Measurements from ENCODE around the gene PDE4D. TPM values are rescaled to one million over a fixed set of nuclear protein-coding genes. Genes with fewer than 3 reads are reported as not detected.

PDE4D gene
- total RNA-seq, 1 experiment from 2014 or later = 2.4 TPM

DNA sequence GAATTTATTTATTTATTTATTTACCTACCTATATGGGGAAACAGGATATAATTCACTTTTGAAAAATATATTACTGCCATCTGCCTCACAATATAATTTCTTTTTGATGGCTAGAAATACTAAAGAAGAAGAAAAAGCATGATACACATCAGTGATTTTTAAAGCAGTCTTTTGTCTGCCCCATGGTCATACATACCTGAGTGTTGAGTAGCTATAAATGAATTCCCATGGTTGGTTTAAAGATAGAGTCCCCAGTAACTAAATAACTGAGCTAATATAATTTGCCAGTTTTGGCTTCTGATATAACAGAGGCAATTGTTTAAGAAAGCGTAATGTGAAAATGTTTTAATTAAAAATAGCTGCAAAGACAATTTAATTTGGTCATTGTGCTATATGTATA is 447.8 kb downstream of the PDE4D start:
- H3K27me3 ChIP-seq (ENCODE audit: control insufficient read depth, insufficient read depth, low read length) = no peaks in the 10 kb centered on the region
- ATAC-seq = no peak
- H3K4me3 ChIP-seq (ENCODE audit: low read depth in 2 of 2, low read length in 2 of 2) = no peak overlapping the region
- CTCF ChIA-PET = no interaction called here
- BruUV-seq (replicated peaks) = no TSS peak
- no peaks in the 10 kb centered on the region for H3K9me3 ChIP-seq (ENCODE audit: control insufficient read depth, insufficient read depth, low read depth, low read length)
- POLR2A ChIA-PET = no interaction called here
- no peaks in the 10 kb centered on the region for H3K4me1 ChIP-seq (ENCODE audit: control insufficient read depth, insufficient read depth, low read length)
- TF ChIP-seq, protein P1, sequence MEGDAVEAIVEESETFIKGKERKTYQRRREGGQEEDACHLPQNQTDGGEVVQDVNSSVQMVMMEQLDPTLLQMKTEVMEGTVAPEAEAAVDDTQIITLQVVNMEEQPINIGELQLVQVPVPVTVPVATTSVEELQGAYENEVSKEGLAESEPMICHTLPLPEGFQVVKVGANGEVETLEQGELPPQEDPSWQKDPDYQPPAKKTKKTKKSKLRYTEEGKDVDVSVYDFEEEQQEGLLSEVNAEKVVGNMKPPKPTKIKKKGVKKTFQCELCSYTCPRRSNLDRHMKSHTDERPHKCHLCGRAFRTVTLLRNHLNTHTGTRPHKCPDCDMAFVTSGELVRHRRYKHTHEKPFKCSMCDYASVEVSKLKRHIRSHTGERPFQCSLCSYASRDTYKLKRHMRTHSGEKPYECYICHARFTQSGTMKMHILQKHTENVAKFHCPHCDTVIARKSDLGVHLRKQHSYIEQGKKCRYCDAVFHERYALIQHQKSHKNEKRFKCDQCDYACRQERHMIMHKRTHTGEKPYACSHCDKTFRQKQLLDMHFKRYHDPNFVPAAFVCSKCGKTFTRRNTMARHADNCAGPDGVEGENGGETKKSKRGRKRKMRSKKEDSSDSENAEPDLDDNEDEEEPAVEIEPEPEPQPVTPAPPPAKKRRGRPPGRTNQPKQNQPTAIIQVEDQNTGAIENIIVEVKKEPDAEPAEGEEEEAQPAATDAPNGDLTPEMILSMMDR (IDR thresholded peaks at IDR 0.05) = no peak
- no peak for TF ChIP-seq SIN3A (IDR thresholded peaks at IDR 0.05; ENCODE audit: borderline replicate concordance, insufficient read depth, low read depth, low read length)
- TF ChIP-seq REST (IDR thresholded peaks at IDR 0.05; ENCODE audit: insufficient read depth in 1 of 2, low read depth in 2 of 2, low read length in 1 of 2) = no peak
- TF ChIP-seq POLR2AphosphoS5 (IDR thresholded peaks at IDR 0.05; ENCODE audit: low read depth, low read length) = no peak
- TF ChIP-seq TCF7L2 (IDR thresholded peaks at IDR 0.05; ENCODE audit: low read depth, low read length) = no peak
- no peaks in the 10 kb centered on the region for H3K36me3 ChIP-seq (ENCODE audit: control insufficient read depth, insufficient read depth, low read length)
- intact Hi-C loops (cut with micrococcal nuclease; ENCODE audit: unreplicated experiment) (no loop called here), in situ Hi-C loops (cut with HindIII; ENCODE audit: low pct_unique_long_range_greater_than_20kb, low sequenced_read_pairs) (no loop called here)
- no peak for DNase-seq (ENCODE audit: low read depth, low spot score)
- no peak overlapping the region for H3K27ac ChIP-seq (ENCODE audit: low read length)

GRCh38 chr5:59439303-59439702 is 454.2 kb downstream of the PDE4D start:
- no peak for DNase-seq (ENCODE audit: low read depth, low spot score)
- H3K4me3 ChIP-seq (ENCODE audit: low read depth in 2 of 2, low read length in 2 of 2) = no peak overlapping the region
- H3K27me3 ChIP-seq (ENCODE audit: control insufficient read depth, insufficient read depth, low read length) = no peaks in the 10 kb centered on the region
- in situ Hi-C loops (cut with HindIII; ENCODE audit: low pct_unique_long_range_greater_than_20kb, low sequenced_read_pairs) (no loop called here), intact Hi-C loops (cut with micrococcal nuclease; ENCODE audit: unreplicated experiment) (no loop called here)
- no TSS peak for BruUV-seq (replicated peaks)
- no peak for ATAC-seq
- H3K27ac ChIP-seq (ENCODE audit: low read length) = no peak overlapping the region
- CTCF ChIA-PET = no interaction called here
- H3K4me1 ChIP-seq (ENCODE audit: control insufficient read depth, insufficient read depth, low read length) = no peaks in the 10 kb centered on the region
- POLR2A ChIA-PET = no interaction called here
- H3K36me3 ChIP-seq (ENCODE audit: control insufficient read depth, insufficient read depth, low read length) = no peaks in the 10 kb centered on the region
- no peaks in the 10 kb centered on the region for H3K9me3 ChIP-seq (ENCODE audit: control insufficient read depth, insufficient read depth, low read depth, low read length)
- TF ChIP-seq, protein P1 (IDR thresholded peaks at IDR 0.05) = no peak
- no peak for TF ChIP-seq POLR2AphosphoS5 (IDR thresholded peaks at IDR 0.05; ENCODE audit: low read depth, low read length)
- TF ChIP-seq REST (IDR thresholded peaks at IDR 0.05; ENCODE audit: insufficient read depth in 1 of 2, low read depth in 2 of 2, low read length in 1 of 2) = no peak
- TF ChIP-seq TCF7L2 (IDR thresholded peaks at IDR 0.05; ENCODE audit: low read depth, low read length) = no peak
- no peak for TF ChIP-seq SIN3A (IDR thresholded peaks at IDR 0.05; ENCODE audit: borderline replicate concordance, insufficient read depth, low read depth, low read length)
